GM13976 (cell line): ENCODE results near the gene GMPPB.

Experiments used
- DNase-seq: peaks from one replicate; pipeline ENCODE4 v3.0.0; 2012; ENCODE audit warnings: low spot score
- in situ Hi-C: fragments of 300-500 bp; cut with MboI; formaldehyde crosslinking; loops from one replicate; pipeline ENCODE4 v1.12.0; 2022; ENCODE audit warnings: low sequenced_read_pairs, mixed read lengths, inconsistent platforms; ENCODE audit not compliant: unreplicated experiment
- TF ChIP-seq, protein P1 (sequence below): IDR thresholded peaks from 2 replicates; pipeline ENCODE4 v1.5.1; 2012; ENCODE audit warnings: borderline replicate concordance, mild to moderate bottlenecking; ENCODE audit not compliant: insufficient read depth; ENCODE audit errors: extremely low read depth, missing control alignments, control extremely low read depth

GMPPB gene

DNA sequence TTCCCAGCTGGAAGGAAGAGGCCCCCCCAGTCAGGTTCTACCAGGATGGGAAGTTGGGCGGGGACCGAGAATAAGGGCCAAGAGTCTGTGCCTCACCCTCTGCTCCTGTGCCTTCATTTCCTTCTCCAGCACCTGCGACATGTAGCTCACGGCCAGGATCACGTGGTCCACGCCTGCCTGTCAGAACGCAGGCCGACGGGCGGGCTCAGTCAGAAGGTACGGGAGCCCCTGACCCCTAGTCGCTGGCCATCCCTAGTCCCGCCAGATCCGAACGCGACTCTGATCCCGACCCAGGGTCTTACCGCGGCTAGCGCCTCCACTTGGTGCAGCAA is 489 bp downstream of the GMPPB start:
- TF ChIP-seq, protein P1, sequence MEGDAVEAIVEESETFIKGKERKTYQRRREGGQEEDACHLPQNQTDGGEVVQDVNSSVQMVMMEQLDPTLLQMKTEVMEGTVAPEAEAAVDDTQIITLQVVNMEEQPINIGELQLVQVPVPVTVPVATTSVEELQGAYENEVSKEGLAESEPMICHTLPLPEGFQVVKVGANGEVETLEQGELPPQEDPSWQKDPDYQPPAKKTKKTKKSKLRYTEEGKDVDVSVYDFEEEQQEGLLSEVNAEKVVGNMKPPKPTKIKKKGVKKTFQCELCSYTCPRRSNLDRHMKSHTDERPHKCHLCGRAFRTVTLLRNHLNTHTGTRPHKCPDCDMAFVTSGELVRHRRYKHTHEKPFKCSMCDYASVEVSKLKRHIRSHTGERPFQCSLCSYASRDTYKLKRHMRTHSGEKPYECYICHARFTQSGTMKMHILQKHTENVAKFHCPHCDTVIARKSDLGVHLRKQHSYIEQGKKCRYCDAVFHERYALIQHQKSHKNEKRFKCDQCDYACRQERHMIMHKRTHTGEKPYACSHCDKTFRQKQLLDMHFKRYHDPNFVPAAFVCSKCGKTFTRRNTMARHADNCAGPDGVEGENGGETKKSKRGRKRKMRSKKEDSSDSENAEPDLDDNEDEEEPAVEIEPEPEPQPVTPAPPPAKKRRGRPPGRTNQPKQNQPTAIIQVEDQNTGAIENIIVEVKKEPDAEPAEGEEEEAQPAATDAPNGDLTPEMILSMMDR: no peak
- peak; percentile 74 for DNase-seq
- in situ Hi-C loops: no loop called here

DNA sequence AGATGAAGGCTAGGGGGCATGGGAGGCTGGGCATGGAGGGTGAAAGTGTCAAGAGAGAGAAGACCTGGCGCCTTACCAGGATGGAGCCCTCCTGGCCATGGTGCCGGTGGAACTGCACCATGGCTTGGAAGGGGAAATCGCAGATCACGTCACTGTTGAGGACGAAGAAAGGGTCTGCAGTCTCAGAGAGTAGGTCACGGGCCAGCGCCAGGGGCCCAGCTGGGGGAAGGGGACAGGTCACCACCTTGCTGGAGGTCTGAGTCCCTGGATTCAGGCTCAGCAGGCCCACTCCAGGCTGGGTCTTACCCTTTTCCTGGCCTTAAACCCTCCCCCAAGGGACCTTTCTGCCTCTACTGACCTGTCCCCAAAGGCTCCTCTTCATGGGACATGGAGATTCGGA is 855 bp downstream of the GMPPB start:
- TF ChIP-seq, protein P1: no peak
- in situ Hi-C loops: no loop called here
- no peak for DNase-seq

- DNase-seq: no peak
- in situ Hi-C loops: no loop called here
- TF ChIP-seq, protein P1: no peak
Measured at GRCh38 chr3:49721896-49722781, 1.6 kb downstream of the GMPPB start.

- TF ChIP-seq, protein P1: no peak
- DNase-seq: no peak
- in situ Hi-C loops: no loop called here
Measured at GRCh38 chr3:49721596-49721895, 2.2 kb downstream of the GMPPB start.

DNA sequence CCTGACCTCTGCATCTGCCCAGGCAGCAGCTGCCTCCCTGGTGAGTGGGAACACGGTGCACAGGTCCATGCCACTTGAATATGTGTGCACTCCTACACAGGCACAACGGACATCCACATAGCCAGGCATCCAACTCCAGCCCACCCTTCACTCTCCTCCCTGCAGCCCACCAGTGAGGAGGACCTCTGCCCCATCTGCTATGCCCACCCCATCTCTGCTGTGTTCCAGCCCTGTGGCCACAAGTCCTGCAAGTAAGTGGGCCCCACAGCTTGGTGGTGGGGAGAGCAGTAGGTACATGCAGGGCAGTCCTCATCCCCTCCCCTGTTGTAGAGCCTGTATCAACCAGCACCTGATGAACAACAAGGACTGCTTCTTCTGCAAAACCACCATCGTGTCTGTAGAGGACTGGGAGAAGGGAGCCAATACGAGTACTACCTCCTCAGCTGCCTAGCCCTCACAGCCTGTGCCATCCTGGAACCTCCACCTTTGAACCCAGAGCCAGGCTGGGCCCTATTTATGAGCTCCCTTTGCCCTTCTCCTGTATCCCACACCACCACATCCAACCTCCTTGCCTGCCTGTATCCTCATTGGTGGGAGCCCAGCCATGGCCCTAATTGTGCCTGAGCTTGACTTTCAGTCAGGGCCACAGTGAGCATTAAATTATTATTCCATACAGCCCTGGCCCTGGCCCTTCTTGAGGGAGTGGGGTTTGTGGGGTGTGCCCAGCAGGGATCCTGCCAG is 2.7 kb downstream of the GMPPB start:
- TF ChIP-seq, protein P1: no peak
- in situ Hi-C loops: no loop called here
- DNase-seq: no peak

DNA sequence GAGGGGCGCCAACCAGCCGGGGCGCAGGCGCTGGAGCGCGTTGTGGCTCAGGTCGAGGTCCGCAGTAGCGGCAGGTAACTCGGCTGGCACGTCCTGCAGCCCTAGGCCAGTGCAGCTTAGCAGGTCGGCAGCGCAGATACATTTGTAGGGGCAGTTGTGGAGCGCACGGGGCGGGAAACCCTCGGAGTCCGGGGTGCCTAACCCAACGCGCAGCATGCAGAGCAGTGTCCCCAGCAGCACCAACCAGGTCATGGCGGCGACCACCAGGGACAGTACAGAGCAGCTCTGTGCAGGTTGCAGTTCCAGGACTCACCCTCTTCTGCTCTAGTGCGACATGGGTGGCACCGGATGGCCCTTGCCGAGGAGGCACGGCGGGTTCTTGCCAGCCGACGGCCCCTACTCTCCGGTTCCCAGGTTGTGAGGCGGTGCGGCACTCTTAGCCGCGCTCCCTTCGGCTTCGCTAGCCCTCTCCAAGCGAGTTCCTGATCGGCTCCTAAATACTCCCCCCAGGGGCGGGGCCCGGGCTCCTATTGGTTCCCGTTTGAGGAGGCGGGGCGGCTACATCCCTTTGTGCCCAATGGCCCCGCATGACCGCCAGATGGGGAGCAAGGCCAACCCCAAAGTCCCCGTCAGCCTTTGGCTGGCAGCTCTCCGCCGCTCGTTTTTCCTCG is 4.4 kb downstream of the GMPPB start, which contains the start of gene AMIGO3:
AMIGO3 (minus strand) TSS at position 471 of the 671 bp plus-strand sequence; CDS start at position 252, 219 bp downstream.
- in situ Hi-C loops: no loop called here
- TF ChIP-seq, protein P1: no peak
- peak; percentile 98 for DNase-seq
